Panc1 (cell line): ENCODE results near the gene MSGN1. TPM values are rescaled to one million over a fixed set of nuclear protein-coding genes. Genes with fewer than 3 reads are reported as not detected.

Source experiments
- ATAC-seq: fragments of 200-7000 bp; cut with Tn5 transposase; 2 replicates; pipeline ENCODE4 v1.9.1; 2020; ENCODE audit warnings: mild to moderate bottlenecking, moderate library complexity
- BruUV-seq: library from RNA; stranded (reverse); fragments of 400-500 nt; replicated peaks from 2 replicates; lab custom pipeline; 2021; lab: Mats Ljungman, UMichigan
- CTCF ChIA-PET: fragments of 300-600 bp; sonication (Branson Sonifier 250); formaldehyde crosslinking; loops from one replicate; lab custom pipeline; 2022; ENCODE audit warnings: antibody characterized with exemption; lab: Charles Lee
- POLR2A ChIA-PET: fragments of 300-600 bp; sonication (Branson Sonifier 250); formaldehyde crosslinking; loops from one replicate; lab custom pipeline; 2022; ENCODE audit warnings: antibody characterized with exemption; lab: Charles Lee
- DNase-seq: peaks from one replicate; pipeline ENCODE4 v3.0.0-alpha.2; 2010; ENCODE audit warnings: low read depth, low spot score
- H3K27ac ChIP-seq: 2 replicates; pipeline ENCODE4 v1.5.1; 2011; ENCODE audit warnings: mild to moderate bottlenecking, low read length, inconsistent platforms
- H3K27me3 ChIP-seq: fragments of 200-500 bp; sonication (Bioruptor generic); 2 replicates; pipeline ENCODE4 v1.6.0; 2014; ENCODE audit warnings: low read length, inconsistent platforms; ENCODE audit not compliant: control insufficient read depth, insufficient read depth
- H3K36me3 ChIP-seq: fragments of 200-500 bp; sonication (Bioruptor generic); 2 replicates; pipeline ENCODE4 v1.5.1; 2014; ENCODE audit warnings: inconsistent platforms, mild to moderate bottlenecking, low read length, moderate library complexity; ENCODE audit not compliant: control insufficient read depth, insufficient read depth
- H3K4me1 ChIP-seq: 2 replicates; pipeline ENCODE4 v1.5.1; 2011; ENCODE audit warnings: inconsistent platforms, mild to moderate bottlenecking, low read length, moderate library complexity; ENCODE audit not compliant: control insufficient read depth, insufficient read depth
- H3K4me3 ChIP-seq, 2 experiments: 2 replicates each; pipeline ENCODE4 v1.5.1; 2011 to 2012; ENCODE audit warnings: low read depth in 2 of 2, low read length in 2 of 2, mild to moderate bottlenecking in 2 of 2, inconsistent platforms in 1 of 2, moderate library complexity in 1 of 2
- H3K9me3 ChIP-seq: fragments of 200-500 bp; sonication (Bioruptor generic); 2 replicates; pipeline ENCODE4 v1.5.1; 2014; ENCODE audit warnings: low read depth, mild to moderate bottlenecking, inconsistent platforms, low read length, moderate library complexity; ENCODE audit not compliant: control insufficient read depth, insufficient read depth
- CTCF ChIP-seq: fragments of 450-650 bp; IDR thresholded peaks from 2 replicates; pipeline ENCODE4 v1.5.1; 2017; ENCODE audit warnings: mild to moderate bottlenecking
- POLR2AphosphoS5 ChIP-seq: IDR thresholded peaks from 2 replicates; pipeline ENCODE4 v1.6.1; 2012; ENCODE audit warnings: mild to moderate bottlenecking, low read depth, low read length, moderate library complexity
- REST ChIP-seq, 2 experiments: IDR thresholded peaks; 2 replicates each; pipeline ENCODE4 v1.6.1; 2011 to 2012; ENCODE audit warnings: low read depth in 2 of 2, control low read depth in 1 of 2, low read length in 1 of 2, mild to moderate bottlenecking in 1 of 2, moderate library complexity in 1 of 2; ENCODE audit not compliant: insufficient read depth in 1 of 2
- SIN3A ChIP-seq: IDR thresholded peaks from 2 replicates; pipeline ENCODE4 v1.6.1; 2012; ENCODE audit warnings: low read depth, mild to moderate bottlenecking, low read length, moderate library complexity, borderline replicate concordance; ENCODE audit not compliant: insufficient read depth
- TCF7L2 ChIP-seq: IDR thresholded peaks from 2 replicates; pipeline ENCODE4 v1.6.1; 2011; ENCODE audit warnings: mild to moderate bottlenecking, low read depth, low read length, inconsistent platforms
- in situ Hi-C: cut with HindIII; loops from 2 replicates; pipeline ENCODE4 v1.10.0; 2016; ENCODE audit warnings: low sequenced_read_pairs, low pct_unique_long_range_greater_than_20kb
- intact Hi-C: fragments of 100-400 bp; cut with micrococcal nuclease; formaldehyde crosslinking; loops from one replicate; pipeline ENCODE4 v1.10.0; 2022; ENCODE audit not compliant: unreplicated experiment
- total RNA-seq: library from RNA; stranded (reverse); gene quantifications from one replicate; pipeline ENCODE4 v1.2.1, GENCODE V29; 2021; ENCODE audit not compliant: unreplicated experiment

Gene MSGN1
- total RNA-seq, 1 experiment from 2014 or later: not detected

- Histone ChIP-seq H3K36me3 (no peaks in the 10 kb centered on the region), H3K27ac (no peak overlapping the region), H3K4me3 (no peak overlapping the region), H3K9me3 (no peaks in the 10 kb centered on the region), H3K27me3 (no peaks in the 10 kb centered on the region), H3K4me1 (no peaks in the 10 kb centered on the region)
- intact Hi-C loops: no loop called here
- in situ Hi-C loops: no loop called here
- ATAC-seq (peak; percentile 53), DNase-seq (no peak)
- POLR2A ChIA-PET: no interaction called here
- CTCF ChIA-PET: no interaction called here
- no TSS peak for BruUV-seq
- no peak for TF ChIP-seq CTCF
- no peak for TF ChIP-seq SIN3A
- no peak for TF ChIP-seq POLR2AphosphoS5
- TF ChIP-seq TCF7L2: no peak
- no peak for TF ChIP-seq REST (IDR thresholded peaks at IDR 0.05; ENCODE audit: insufficient read depth in 1 of 2, low read depth in 2 of 2, low read length in 1 of 2)
Measured at GRCh38 chr2:17786727-17787126, 29.5 kb upstream of the MSGN1 start.

GRCh38 chr2:17788773-17789172 lies 27.5 kb upstream of the MSGN1 start:
- TF ChIP-seq REST (IDR thresholded peaks at IDR 0.05; ENCODE audit: insufficient read depth in 1 of 2, low read depth in 2 of 2, low read length in 1 of 2): no peak
- TF ChIP-seq SIN3A: no peak
- TF ChIP-seq TCF7L2: no peak
- TF ChIP-seq CTCF: no peak
- TF ChIP-seq POLR2AphosphoS5: no peak
- Histone ChIP-seq H3K27me3 (no peaks in the 10 kb centered on the region), H3K27ac (no peak overlapping the region), H3K4me3 (no peak overlapping the region), H3K9me3 (no peaks in the 10 kb centered on the region), H3K36me3 (no peaks in the 10 kb centered on the region), H3K4me1 (no peaks in the 10 kb centered on the region)
- BruUV-seq: no TSS peak
- ATAC-seq: no peak
- CTCF ChIA-PET: no interaction called here
- intact Hi-C loops: no loop called here
- in situ Hi-C loops: no loop called here
- POLR2A ChIA-PET: no interaction called here
- no peak for DNase-seq
